K562 (cell line): ENCODE data around the gene DPEP1.

Source experiments
- ATF2 ChIP-seq: sonication (generic); formaldehyde crosslinking; IDR thresholded peaks from 2 replicates; pipeline ENCODE4 v1.8.1; 2022; ENCODE audit warnings: missing genetic modification reagents
- CHD1 ChIP-seq: fragments of 200-600 bp; sonication (generic); IDR thresholded peaks from one replicate; pipeline ENCODE4 v1.6.1; 2012; ENCODE audit warnings: mild to moderate bottlenecking, moderate library complexity, low read length, inconsistent platforms
- CTCF ChIP-seq, 3 experiments: IDR thresholded peaks in 2 of 3; conservative IDR thresholded peaks in 1 of 3; 2 replicates each; pipeline ENCODE4 v1.5.1; 2011 to 2012; ENCODE audit warnings: low read length in 3 of 3, mild to moderate bottlenecking in 3 of 3, control low read depth in 2 of 3, improper control_type of control experiment in 1 of 3, inconsistent platforms in 1 of 3, low read depth in 1 of 3, mixed read lengths in 1 of 3, moderate library complexity in 1 of 3; ENCODE audit not compliant: insufficient read depth in 2 of 3
- DNMT1 ChIP-seq: fragments of 450-650 bp; IDR thresholded peaks from 2 replicates; pipeline ENCODE4 v1.6.1; 2016; ENCODE audit warnings: antibody characterized with exemption, mild to moderate bottlenecking
- FOXJ3 ChIP-seq: sonication (generic); formaldehyde crosslinking; IDR thresholded peaks from 2 replicates; pipeline ENCODE4 v1.4.0; 2020; ENCODE audit warnings: mild to moderate bottlenecking, missing genetic modification reagents
- FOXP4 ChIP-seq: sonication (generic); formaldehyde crosslinking; IDR thresholded peaks from 2 replicates; pipeline ENCODE4 v1.8.0; 2022; ENCODE audit warnings: mild to moderate bottlenecking, missing genetic modification reagents, borderline replicate concordance
- IRF1 ChIP-seq: sonication (generic); formaldehyde crosslinking; IDR thresholded peaks from 2 replicates; pipeline ENCODE4 v1.8.0; 2022; ENCODE audit warnings: missing genetic modification reagents, mild to moderate bottlenecking, borderline replicate concordance
- NRF1 ChIP-seq, 2 experiments: fragments of 450-650 bp; IDR thresholded peaks in 1 of 2; conservative IDR thresholded peaks in 1 of 2; 2 replicates each; pipeline ENCODE4 v1.6.1; 2014; ENCODE audit warnings: mild to moderate bottlenecking in 2 of 2
- SMARCC2 ChIP-seq: fragments of 450-650 bp; IDR thresholded peaks from 2 replicates; pipeline ENCODE4 v1.6.1; 2017; ENCODE audit warnings: antibody characterized with exemption, moderate library complexity, mild to moderate bottlenecking, low read depth
- SREBF2 ChIP-seq: sonication (generic); formaldehyde crosslinking; IDR thresholded peaks from 2 replicates; pipeline ENCODE4 v1.4.0; 2020; ENCODE audit warnings: mild to moderate bottlenecking, missing genetic modification reagents
- ZFP91 ChIP-seq: sonication (generic); formaldehyde crosslinking; IDR thresholded peaks from 2 replicates; pipeline ENCODE4 v1.8.0; 2022; ENCODE audit warnings: mild to moderate bottlenecking, missing genetic modification reagents
- ZNF274 ChIP-seq: IDR thresholded peaks from 2 replicates; pipeline ENCODE4 v1.6.1; 2011; ENCODE audit warnings: low read depth, mild to moderate bottlenecking, low read length, moderate library complexity, borderline replicate concordance
- ZNF408 ChIP-seq: fragments of 250-450 bp; sonication (Bioruptor Pico); IDR thresholded peaks from 2 replicates; pipeline ENCODE4 v1.4.0; 2020; ENCODE audit warnings: low read depth, mild to moderate bottlenecking, moderate library complexity

- no peak for TF ChIP-seq ZNF408 (CRISPR knock-in tag)
- no peak for TF ChIP-seq DNMT1
- no peak for TF ChIP-seq NRF1 (conservative IDR thresholded peaks at IDR 0.05 in 1 of 2, IDR thresholded peaks at IDR 0.05 in 1 of 2)
- TF ChIP-seq FOXJ3 (CRISPR knock-in tag), result no peak
- no peak for TF ChIP-seq FOXP4 (CRISPR knock-in tag)
- no peak for TF ChIP-seq IRF1 (CRISPR knock-in tag)
- TF ChIP-seq ZFP91, result no peak
- TF ChIP-seq CHD1, result no peak
- TF ChIP-seq SREBF2 (CRISPR knock-in tag), result no peak
- TF ChIP-seq ZNF274, result no peak
- no peak for TF ChIP-seq CTCF (IDR thresholded peaks at IDR 0.05 in 2 of 3, conservative IDR thresholded peaks at IDR 0.05 in 1 of 3; ENCODE audit: insufficient read depth in 2 of 3, low read depth in 1 of 3, low read length in 3 of 3)
- TF ChIP-seq ATF2, result no peak
- no peak for TF ChIP-seq SMARCC2
Measured at GRCh38 chr16:89567656-89568594, 45.5 kb upstream of the DPEP1 start.
